Non-pigmented ciliary epithelial cell (primary cell): Measurements from ENCODE around the gene TMEM174.

Experiments
- DNase-seq: peaks from one replicate; pipeline ENCODE4 v3.0.0-alpha.2; 2010; ENCODE audit warnings: low read depth

The TMEM174 gene, protein sequence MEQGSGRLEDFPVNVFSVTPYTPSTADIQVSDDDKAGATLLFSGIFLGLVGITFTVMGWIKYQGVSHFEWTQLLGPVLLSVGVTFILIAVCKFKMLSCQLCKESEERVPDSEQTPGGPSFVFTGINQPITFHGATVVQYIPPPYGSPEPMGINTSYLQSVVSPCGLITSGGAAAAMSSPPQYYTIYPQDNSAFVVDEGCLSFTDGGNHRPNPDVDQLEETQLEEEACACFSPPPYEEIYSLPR

GRCh38 chr5:73172951-73173350 is at the start of gene TMEM174:
TMEM174 (plus strand) TSS chr5:73173193; CDS start chr5:73173244, 51 bp downstream.
- DNase-seq: no peak

- no peak for DNase-seq
Observed at GRCh38 chr5:73125289-73125688, 47.7 kb upstream of the TMEM174 start.

- DNase-seq: no peak
Observed at GRCh38 chr5:73126381-73126780, 46.6 kb upstream of the TMEM174 start.

DNA sequence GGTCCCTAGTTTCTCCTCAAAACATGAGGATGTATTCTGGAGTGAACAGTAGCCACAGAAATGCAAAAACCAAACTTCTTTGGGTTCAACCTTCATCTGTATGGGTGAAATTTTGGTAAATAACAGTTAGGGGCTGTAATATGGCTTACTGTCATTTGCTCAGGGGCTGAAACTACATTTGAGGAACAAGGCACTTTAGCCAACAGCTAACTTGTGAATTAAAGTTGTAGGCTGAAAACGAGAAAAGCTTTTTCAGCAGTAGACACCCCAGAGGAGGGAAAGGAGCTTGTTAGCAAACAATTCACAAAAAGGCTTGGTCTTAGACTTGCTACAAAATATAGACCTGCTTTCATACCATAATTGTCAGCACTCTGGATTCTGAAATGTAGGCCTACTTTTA is 46.0 kb upstream of the TMEM174 start:
- no peak for DNase-seq

- no peak for DNase-seq
Observed at GRCh38 chr5:73129143-73129542, 43.9 kb upstream of the TMEM174 start.

DNA sequence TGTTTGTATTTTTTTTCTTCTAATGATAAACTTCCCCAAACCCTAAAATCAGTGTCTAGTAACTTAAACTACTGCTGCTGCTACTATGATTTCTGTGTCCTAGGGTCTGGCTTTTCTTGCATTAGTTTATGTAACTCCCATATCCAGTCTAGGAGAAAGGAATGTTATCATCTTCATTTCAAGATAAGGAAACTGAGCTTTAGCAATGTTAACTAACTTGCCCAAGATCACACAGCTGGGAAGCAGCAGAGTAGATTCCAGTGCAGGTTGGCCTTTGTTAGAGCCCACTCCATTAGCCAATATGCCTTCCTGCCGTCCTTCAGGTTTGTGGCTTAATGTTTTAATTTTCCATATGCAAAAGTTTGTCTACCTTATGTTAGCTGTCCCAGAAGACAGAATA is 42.2 kb upstream of the TMEM174 start:
- DNase-seq: no peak

DNA sequence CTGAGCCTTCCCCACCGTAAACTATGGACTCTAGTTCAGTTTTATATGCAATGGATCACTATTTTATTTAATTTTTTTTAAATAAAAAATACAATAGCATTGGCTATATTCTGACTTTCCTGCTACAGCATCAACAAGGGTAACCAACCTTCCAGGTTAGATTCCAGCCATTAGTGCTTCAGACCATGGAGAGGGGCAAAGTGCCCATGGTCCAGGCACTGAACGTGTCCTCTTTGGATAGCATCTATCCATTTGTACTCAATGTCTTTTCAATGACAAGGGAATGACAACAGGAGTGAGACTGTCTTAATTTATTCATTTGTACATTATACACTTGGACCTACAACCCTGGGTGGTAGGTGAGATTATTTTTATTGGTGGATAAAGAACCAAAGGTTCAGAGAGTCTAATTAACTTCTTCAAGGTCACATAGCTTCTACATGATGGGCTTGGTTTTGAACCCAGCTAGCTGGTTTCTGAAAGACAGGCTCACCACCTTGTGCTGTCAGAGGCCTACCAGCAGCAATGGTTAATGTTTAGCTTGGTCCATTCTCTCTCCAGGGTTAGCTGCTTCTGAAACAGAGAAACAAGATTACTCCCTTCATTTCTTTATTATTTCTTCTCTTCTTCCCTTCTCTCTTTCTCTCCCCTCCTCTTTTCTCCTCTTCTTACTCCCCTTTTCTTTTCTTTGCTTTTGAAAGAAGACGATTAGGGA is 41.1 kb upstream of the TMEM174 start:
- DNase-seq: no peak

- no peak for DNase-seq
Observed at GRCh38 chr5:73132759-73133158, 40.2 kb upstream of the TMEM174 start.

DNA sequence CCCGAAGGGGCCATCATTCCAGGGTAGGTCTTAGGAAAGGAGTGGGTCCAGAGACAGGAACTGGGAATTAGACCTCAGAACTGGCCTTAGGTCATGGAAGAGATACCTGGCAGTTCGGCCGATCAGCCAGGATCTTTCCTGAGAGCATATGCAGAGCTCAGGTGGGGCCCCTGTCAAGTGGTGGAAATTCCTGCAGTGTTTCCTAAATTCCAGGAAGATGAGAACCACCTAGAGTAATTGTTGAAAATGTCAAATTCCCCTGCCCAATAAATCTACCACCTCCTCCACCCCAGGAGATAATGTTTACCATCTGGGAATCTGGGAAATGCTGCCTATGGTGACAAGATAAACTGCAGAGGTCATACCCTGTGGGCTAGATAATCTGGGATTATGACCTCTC is 38.0 kb upstream of the TMEM174 start:
- no peak for DNase-seq

DNA sequence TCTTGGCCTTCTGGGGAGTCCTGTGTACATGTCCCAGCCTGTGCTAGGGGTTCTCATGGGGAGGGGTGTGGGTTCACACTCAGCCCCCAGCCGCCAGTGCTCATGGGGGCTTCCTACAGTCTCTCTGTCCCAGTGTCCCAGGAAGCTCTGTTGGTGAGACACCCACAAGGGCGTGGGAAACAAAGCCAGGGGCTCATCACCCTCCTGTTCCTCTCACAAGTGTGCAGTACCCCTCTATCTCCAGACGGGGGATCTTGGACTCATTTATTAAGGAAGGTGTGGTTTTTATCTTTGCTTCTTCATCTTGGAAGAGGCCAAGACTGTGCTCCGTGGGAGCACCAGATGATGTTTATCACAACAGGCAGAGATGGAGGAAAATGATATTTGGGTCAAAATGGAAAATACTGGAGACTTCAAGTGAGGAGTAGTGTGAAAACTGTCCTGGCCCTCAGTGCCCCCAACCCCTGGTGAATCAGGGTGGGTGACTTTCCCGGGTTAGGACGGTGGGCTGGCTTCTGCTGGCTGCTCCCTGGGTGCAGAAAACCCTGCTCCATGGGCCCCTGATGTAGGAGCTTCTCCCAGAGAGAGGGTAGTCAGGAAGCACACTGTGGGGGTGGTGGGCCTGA is 37.5 kb upstream of the TMEM174 start:
- no peak for DNase-seq

- no peak for DNase-seq
Observed at GRCh38 chr5:73136055-73136562, 36.9 kb upstream of the TMEM174 start.

- DNase-seq: no peak
Observed at GRCh38 chr5:73137563-73138530, 35.1 kb upstream of the TMEM174 start.

GRCh38 chr5:73139485-73139884 is 33.5 kb upstream of the TMEM174 start:
- no peak for DNase-seq

GRCh38 chr5:73140801-73141200 is 32.2 kb upstream of the TMEM174 start:
- no peak for DNase-seq

- no peak for DNase-seq
Observed at GRCh38 chr5:73142035-73142434, 31.0 kb upstream of the TMEM174 start.

- DNase-seq: no peak
Observed at GRCh38 chr5:73143716-73144115, 29.3 kb upstream of the TMEM174 start.

- DNase-seq: no peak
Observed at GRCh38 chr5:73149540-73149939, 23.5 kb upstream of the TMEM174 start.

- no peak for DNase-seq
Observed at GRCh38 chr5:73150876-73151275, 22.1 kb upstream of the TMEM174 start.

DNA sequence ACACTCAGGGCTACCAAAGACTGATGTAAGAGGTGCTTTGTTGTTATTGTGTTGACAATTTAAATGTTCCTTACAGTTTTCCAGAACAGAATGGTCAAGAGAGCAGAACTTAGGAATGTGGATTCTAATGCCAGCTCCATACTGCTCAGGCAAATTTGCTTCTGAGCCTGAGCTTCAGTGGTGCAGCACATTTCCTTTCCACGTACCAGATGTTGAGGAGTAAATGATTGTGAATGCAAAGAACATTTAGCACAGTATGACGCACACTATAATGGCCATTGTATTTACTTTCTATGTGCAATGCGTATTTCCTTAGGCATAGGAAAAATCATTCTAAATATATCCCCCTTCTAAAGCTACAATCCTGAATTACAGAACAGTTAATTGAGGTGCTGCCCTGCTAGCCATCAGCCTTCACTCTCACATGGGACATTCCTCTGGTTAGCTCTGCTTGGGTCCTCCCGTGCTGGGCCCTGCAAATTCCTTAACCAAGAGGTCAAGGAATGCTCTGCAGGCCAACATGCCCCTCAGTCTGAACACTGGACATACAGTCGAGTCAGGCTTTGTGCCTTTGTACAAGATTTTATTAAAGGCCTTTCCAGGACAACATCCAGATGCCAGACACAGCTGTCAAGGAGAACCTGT is 21.1 kb upstream of the TMEM174 start:
- DNase-seq: no peak

- DNase-seq: no peak
Observed at GRCh38 chr5:73152411-73153388, 20.3 kb upstream of the TMEM174 start.
